ENCODE measurements around the gene SERPINE1. TPM values are rescaled to one million over a fixed set of nuclear protein-coding genes. Genes with fewer than 3 reads are reported as not detected.

Gene SERPINE1
- total and polyA plus RNA-seq, 3 donors from 2014 or later, result 5.6 to 7.6 (median 5.8) TPM

DNA sequence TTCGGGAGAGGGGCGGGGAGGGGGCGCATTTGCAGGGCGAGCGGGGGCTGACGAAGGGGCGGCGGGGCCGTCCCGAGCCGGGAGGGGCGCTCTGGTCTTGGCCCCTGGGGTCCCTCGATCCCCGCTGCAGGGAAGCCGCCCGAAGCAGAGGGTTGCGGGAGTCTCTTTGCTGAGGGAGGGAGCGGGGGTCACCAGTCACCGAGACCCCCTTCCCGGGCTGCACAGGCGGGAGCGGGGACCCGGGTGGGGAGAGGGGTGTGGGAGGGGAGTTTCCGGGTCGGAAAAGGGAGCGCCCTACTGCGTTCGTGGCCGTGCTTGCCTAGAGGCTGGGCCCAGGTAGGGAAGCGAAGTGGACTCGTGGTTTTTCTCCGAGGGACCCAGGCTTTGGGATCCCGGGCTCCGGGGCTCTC is 27.8 kb downstream of the SERPINE1 start:
- peaks cover 11% of the 10 kb centered on the region for H3K4me1 ChIP-seq
- 0% methylated on average over 6 to 34 of the region's 34 CpGs for WGBS, 2 donors
- DNase-seq, result no peak
- peak overlapping the region; percentile 77 to 93 for H3K4me3 ChIP-seq
- H3K9me3 ChIP-seq, result no peaks in the 10 kb centered on the region
- TF ChIP-seq POLR2A (IDR thresholded peaks at IDR 0.05), result no peak
- TF ChIP-seq, protein P1, sequence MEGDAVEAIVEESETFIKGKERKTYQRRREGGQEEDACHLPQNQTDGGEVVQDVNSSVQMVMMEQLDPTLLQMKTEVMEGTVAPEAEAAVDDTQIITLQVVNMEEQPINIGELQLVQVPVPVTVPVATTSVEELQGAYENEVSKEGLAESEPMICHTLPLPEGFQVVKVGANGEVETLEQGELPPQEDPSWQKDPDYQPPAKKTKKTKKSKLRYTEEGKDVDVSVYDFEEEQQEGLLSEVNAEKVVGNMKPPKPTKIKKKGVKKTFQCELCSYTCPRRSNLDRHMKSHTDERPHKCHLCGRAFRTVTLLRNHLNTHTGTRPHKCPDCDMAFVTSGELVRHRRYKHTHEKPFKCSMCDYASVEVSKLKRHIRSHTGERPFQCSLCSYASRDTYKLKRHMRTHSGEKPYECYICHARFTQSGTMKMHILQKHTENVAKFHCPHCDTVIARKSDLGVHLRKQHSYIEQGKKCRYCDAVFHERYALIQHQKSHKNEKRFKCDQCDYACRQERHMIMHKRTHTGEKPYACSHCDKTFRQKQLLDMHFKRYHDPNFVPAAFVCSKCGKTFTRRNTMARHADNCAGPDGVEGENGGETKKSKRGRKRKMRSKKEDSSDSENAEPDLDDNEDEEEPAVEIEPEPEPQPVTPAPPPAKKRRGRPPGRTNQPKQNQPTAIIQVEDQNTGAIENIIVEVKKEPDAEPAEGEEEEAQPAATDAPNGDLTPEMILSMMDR (IDR thresholded peaks at IDR 0.05), result no peak
- no peaks in the 10 kb centered on the region for H3K27me3 ChIP-seq
- peak overlapping the region in 1 of 2 donors; percentile 46 for H3K27ac ChIP-seq
- H3K36me3 ChIP-seq (ENCODE audit: low read depth, missing control alignments), result no peaks in the 10 kb centered on the region
- intact Hi-C loops (cut with DNase I; ENCODE audit: low total_unique reads), result no loop called here

DNA sequence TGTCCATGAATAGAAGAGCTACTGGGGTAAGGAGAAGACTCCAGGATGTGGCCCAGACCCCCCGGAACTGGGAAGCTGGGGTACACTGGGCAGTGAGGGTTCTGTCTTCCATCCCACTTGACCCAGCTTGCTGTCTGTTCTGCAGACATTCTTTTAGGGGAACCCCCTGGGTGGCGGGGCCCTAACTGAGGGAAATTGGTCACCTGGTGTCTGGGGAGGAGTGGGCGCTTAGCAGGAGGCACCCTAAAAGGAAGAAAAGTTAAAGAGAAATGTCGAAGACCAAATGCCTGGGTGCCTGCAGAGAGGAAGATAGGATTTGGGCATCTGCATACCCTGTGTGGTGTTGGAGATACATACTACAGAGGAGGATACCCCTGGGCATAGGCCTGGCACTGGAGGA is 28.4 kb downstream of the SERPINE1 start:
- Histone ChIP-seq H3K4me3 (peak overlapping the region in 1 of 2 donors; percentile 93), H3K27me3 (no peaks in the 10 kb centered on the region), H3K27ac (no peak overlapping the region), H3K36me3 (ENCODE audit: low read depth, missing control alignments) (no peaks in the 10 kb centered on the region), H3K4me1 (peaks cover 11% of the 10 kb centered on the region), H3K9me3 (no peaks in the 10 kb centered on the region)
- intact Hi-C loops (cut with DNase I; ENCODE audit: low total_unique reads), result no loop called here
- no peak for TF ChIP-seq POLR2A (IDR thresholded peaks at IDR 0.05)
- TF ChIP-seq, protein P1 (IDR thresholded peaks at IDR 0.05), result no peak
- 33 to 43% methylated on average over 4 of the region's 4 CpGs for WGBS, 2 donors
- DNase-seq, result no peak

DNA sequence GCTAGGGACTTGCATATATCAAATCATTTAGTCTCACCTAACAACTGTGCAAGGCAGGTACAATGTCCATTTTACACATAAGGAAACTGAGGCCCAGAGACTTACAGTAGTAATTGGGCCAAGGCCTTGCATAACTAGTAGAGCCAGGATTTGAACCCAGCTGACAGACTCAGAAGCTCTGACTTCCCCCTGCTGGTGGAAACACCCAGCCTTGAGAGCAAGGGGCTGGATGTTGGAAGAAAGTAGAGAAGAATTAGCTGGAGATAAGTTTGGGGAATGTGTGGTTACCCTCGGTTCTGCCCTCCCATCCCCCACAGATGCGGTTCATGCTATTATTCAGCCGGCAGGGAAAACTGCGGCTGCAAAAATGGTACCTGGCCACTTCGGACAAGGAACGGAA is 29.4 kb downstream of the SERPINE1 start:
- Histone ChIP-seq H3K9me3 (no peaks in the 10 kb centered on the region), H3K27me3 (no peaks in the 10 kb centered on the region), H3K27ac (no peak overlapping the region), H3K4me3 (no peak overlapping the region), H3K4me1 (peaks cover 11% of the 10 kb centered on the region), H3K36me3 (ENCODE audit: low read depth, missing control alignments) (no peaks in the 10 kb centered on the region)
- TF ChIP-seq, protein P1 (IDR thresholded peaks at IDR 0.05), result no peak
- TF ChIP-seq POLR2A (IDR thresholded peaks at IDR 0.05), result no peak
- no peak for DNase-seq
- intact Hi-C loops (cut with DNase I; ENCODE audit: low total_unique reads), result no loop called here
- WGBS, 2 donors, result 69 to 87% methylated on average over 4 to 6 of the region's 6 CpGs

DNA sequence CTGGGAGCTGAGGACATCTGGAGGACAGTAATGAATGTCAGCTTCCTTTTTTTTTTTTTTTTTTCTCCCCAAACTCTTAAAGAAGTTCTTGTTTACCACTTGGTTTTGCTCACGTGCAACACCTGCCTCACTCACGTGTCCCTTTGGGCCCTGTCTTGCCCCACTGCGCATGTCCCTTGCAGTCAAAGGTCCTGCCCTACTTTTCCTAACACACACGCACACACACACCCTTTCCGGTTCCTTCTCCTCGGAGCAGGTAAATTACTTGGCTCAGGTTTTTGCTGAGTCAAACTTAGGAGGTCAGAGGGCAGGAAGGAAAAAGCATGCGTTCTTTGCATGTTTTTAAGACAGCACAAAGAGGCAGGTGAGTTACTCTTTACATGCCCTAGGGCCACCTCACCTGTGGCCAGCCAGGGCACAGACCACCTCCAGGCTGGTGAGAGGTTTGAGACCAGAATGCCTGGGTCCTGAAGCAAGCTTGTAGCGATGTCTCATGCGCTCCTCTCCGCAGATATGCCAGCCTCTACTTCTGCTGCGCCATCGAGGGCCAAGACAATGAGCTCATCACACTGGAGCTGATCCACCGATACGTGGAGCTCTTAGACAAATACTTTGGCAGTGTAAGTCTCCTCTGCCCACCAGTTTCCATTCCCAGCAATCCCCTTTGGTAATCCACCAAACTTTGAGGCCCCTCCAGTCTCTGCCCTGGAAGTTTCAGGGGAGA is 30.1 kb downstream of the SERPINE1 start:
- Histone ChIP-seq H3K36me3 (ENCODE audit: low read depth, missing control alignments) (no peaks in the 10 kb centered on the region), H3K9me3 (no peaks in the 10 kb centered on the region)

More for the DNA sequence above, 30.1 kb downstream of the SERPINE1 start:
- no peak overlapping the region for H3K27ac ChIP-seq
- no peak overlapping the region for H3K4me3 ChIP-seq
- WGBS, 2 donors, result 90 to 91% methylated on average over 11 to 14 of the region's 14 CpGs
- H3K4me1 ChIP-seq, result peaks cover 11% of the 10 kb centered on the region
- intact Hi-C loops (cut with DNase I; ENCODE audit: low total_unique reads), result no loop called here
- H3K27me3 ChIP-seq, result no peaks in the 10 kb centered on the region
- DNase-seq, result no peak
- TF ChIP-seq, protein P1 (IDR thresholded peaks at IDR 0.05), result no peak
- no peak for TF ChIP-seq POLR2A (IDR thresholded peaks at IDR 0.05)
